CD4-positive, alpha-beta T cell treated with Interleukin-6 at 100 ng/mL for 8 hours (primary cell): ENCODE measurements around the gene ZNF134.

Experiments used
- DNase-seq: peaks from one replicate; pipeline ENCODE4 v3.0.0-alpha.2; 2020; ENCODE audit warnings: mixed read lengths, low spot score

Gene ZNF134

GRCh38 chr19:57613941-57614743 lies at the start of gene ZNF134:
Gene ZNF134, plus strand, starts transcription at chr19:57614242. Its CDS starts 5,227 bp downstream, at chr19:57619469.
- DNase-seq, result peak; percentile 90

- no peak for DNase-seq
Observed at GRCh38 chr19:57566396-57567265, 47.4 kb upstream of the ZNF134 start.

- no peak for DNase-seq
Observed at GRCh38 chr19:57570707-57571106, 43.3 kb upstream of the ZNF134 start.

GRCh38 chr19:57572415-57572947 lies 41.6 kb upstream of the ZNF134 start:
- no peak for DNase-seq

- DNase-seq, result no peak
Observed at GRCh38 chr19:57576661-57577060, 37.4 kb upstream of the ZNF134 start.

- DNase-seq, result peak; percentile 97
Observed at GRCh38 chr19:57578487-57579205, 35.4 kb upstream of the ZNF134 start, which contains the start of gene ZNF416. Gene ZNF416, minus strand, starts transcription at chr19:57578911. Its CDS starts 207 bp downstream, at chr19:57578704.

- DNase-seq, result no peak
Observed at GRCh38 chr19:57583104-57583520, 30.9 kb upstream of the ZNF134 start.

GRCh38 chr19:57583521-57584416 lies 30.3 kb upstream of the ZNF134 start, which contains the start of gene ZIK1:
Gene ZIK1, plus strand, starts transcription at chr19:57584145. Its CDS starts 212 bp downstream, at chr19:57584357.
- peak; percentile 93 for DNase-seq

- DNase-seq, result no peak
Observed at GRCh38 chr19:57587529-57587928, 26.5 kb upstream of the ZNF134 start.

GRCh38 chr19:57599377-57599760 lies 14.7 kb upstream of the ZNF134 start:
- no peak for DNase-seq

GRCh38 chr19:57599761-57600383 lies 14.2 kb upstream of the ZNF134 start, which contains the start of gene ZNF530:
Gene ZNF530, plus strand, starts transcription at chr19:57599885. Its CDS starts 4,461 bp downstream, at chr19:57604346.
- DNase-seq, result peak; percentile 87

- DNase-seq, result no peak
Observed at GRCh38 chr19:57606931-57607330, 7.1 kb upstream of the ZNF134 start.

- DNase-seq, result no peak
Observed at GRCh38 chr19:57611113-57611512, 2.9 kb upstream of the ZNF134 start.

GRCh38 chr19:57615346-57615745 lies 1.3 kb downstream of the ZNF134 start:
- no peak for DNase-seq

GRCh38 chr19:57620673-57621348 lies 6.8 kb downstream of the ZNF134 start:
- no peak for DNase-seq

- no peak for DNase-seq
Observed at GRCh38 chr19:57623091-57623490, 9.0 kb downstream of the ZNF134 start.

GRCh38 chr19:57632987-57633831 lies 19.2 kb downstream of the ZNF134 start, which contains the start of gene ZNF211:
Gene ZNF211, plus strand, starts transcription at chr19:57633168. Its CDS starts 179 bp downstream, at chr19:57633347.
- peak; percentile 89 for DNase-seq

- DNase-seq, result no peak
Observed at GRCh38 chr19:57633832-57634131, 19.7 kb downstream of the ZNF134 start.

GRCh38 chr19:57637379-57637778 lies 23.3 kb downstream of the ZNF134 start:
- DNase-seq, result no peak
